SK-N-SH (cell line): Measurements from ENCODE around the gene NLRP7. TPM values are rescaled to one million over a fixed set of nuclear protein-coding genes. Genes with fewer than 3 reads are reported as not detected.
"Not testable (repeated sequence)": the region's sequence is repeated elsewhere in the genome, so short reads cannot be mapped to it uniquely, and the experiment has no call there.

Source experiments
- CTCF ChIA-PET: fragments of 300-600, 350-600 bp; formaldehyde crosslinking; extraction: SDS; loops from one replicate; lab custom pipeline; 2021; lab: Yijun Ruan, JAX
- POLR2A ChIA-PET: fragments of 350-600 bp; sonication (Branson Sonifier 250); formaldehyde crosslinking; extraction: SDS; loops from one replicate; lab custom pipeline; 2020; ENCODE audit warnings: antibody characterized with exemption, inconsistent platforms; lab: Yijun Ruan, JAX
- DNase-seq: peaks from one replicate; pipeline ENCODE4 v3.0.0; 2012
- H2AFZ ChIP-seq: fragments of 200-600 bp; sonication (generic); 2 replicates; pipeline ENCODE4 v1.8.1; 2016; ENCODE audit warnings: antibody characterized with exemption, mild to moderate bottlenecking, low read depth
- H3F3A ChIP-seq: fragments of 200-600 bp; sonication (generic); replicated peaks from 2 replicates; pipeline ENCODE3; 2016; ENCODE audit warnings: antibody characterized with exemption, mild to moderate bottlenecking; ENCODE audit not compliant: insufficient read depth
- H3K27ac ChIP-seq, 2 experiments: fragments of 200-500 bp in 1 of 2; fragments of 200-600 bp in 1 of 2; sonication (Bioruptor generic) in 1 of 2; sonication (generic), shearing (Covaris generic) in 1 of 2; 2 replicates each; pipeline versions ENCODE4 v1.5.1 to v1.6.1; 2014 to 2016; ENCODE audit warnings: low read depth in 2 of 2, inconsistent platforms in 1 of 2, low read length in 1 of 2, mild to moderate bottlenecking in 1 of 2, mixed read lengths in 1 of 2
- H3K27me3 ChIP-seq: fragments of 200-600 bp; sonication (generic), shearing (Covaris generic); 2 replicates; pipeline ENCODE4 v1.6.1; 2016; ENCODE audit warnings: mixed run types; ENCODE audit not compliant: insufficient read depth
- H3K36me3 ChIP-seq, 2 experiments: fragments of 200-500 bp in 1 of 2; fragments of 200-600 bp in 1 of 2; sonication (Bioruptor generic) in 1 of 2; sonication (generic) in 1 of 2; replicated peaks in 1 of 2; 2 replicates each; pipeline versions ENCODE3 to v1.5.1; 2014 to 2016; ENCODE audit warnings: low read length in 1 of 2, mild to moderate bottlenecking in 1 of 2; ENCODE audit not compliant: insufficient read depth in 2 of 2, control insufficient read depth in 1 of 2
- H3K4me1 ChIP-seq, 2 experiments: fragments of 200-500 bp in 1 of 2; fragments of 200-600 bp in 1 of 2; sonication (Bioruptor generic) in 1 of 2; sonication (generic), shearing (Covaris generic) in 1 of 2; 2 replicates each; pipeline versions ENCODE4 v1.5.1 to v1.6.1; 2014 to 2016; ENCODE audit warnings: low read depth in 1 of 2, low read length in 1 of 2, mixed run types in 1 of 2; ENCODE audit not compliant: insufficient read depth in 2 of 2, control insufficient read depth in 1 of 2
- H3K4me2 ChIP-seq: fragments of 200-600 bp; sonication (generic), shearing (Covaris generic); 2 replicates; pipeline ENCODE4 v1.6.1; 2017; ENCODE audit warnings: mixed run types
- H3K4me3 ChIP-seq, 2 experiments: fragments of 200-500 bp in 1 of 2; fragments of 200-600 bp in 1 of 2; sonication (Bioruptor generic) in 1 of 2; sonication (generic), shearing (Covaris generic) in 1 of 2; 2 replicates each; pipeline versions ENCODE4 v1.5.1 to v1.8.1; 2014 to 2016; ENCODE audit warnings: low read depth in 2 of 2, inconsistent platforms in 1 of 2, low read length in 1 of 2, mild to moderate bottlenecking in 1 of 2, mixed read lengths in 1 of 2, moderate library complexity in 1 of 2
- H3K79me2 ChIP-seq: fragments of 200-600 bp; sonication (generic); 2 replicates; pipeline ENCODE4 v1.8.1; 2017; ENCODE audit warnings: mild to moderate bottlenecking; ENCODE audit not compliant: insufficient read depth
- H3K9ac ChIP-seq: fragments of 200-600 bp; sonication (generic); 2 replicates; pipeline ENCODE4 v1.6.1; 2017; ENCODE audit warnings: mixed run types
- H3K9me2 ChIP-seq: fragments of 200-600 bp; sonication (generic); 2 replicates; pipeline ENCODE4 v1.6.1; 2017; ENCODE audit warnings: mixed run types
- H3K9me3 ChIP-seq: fragments of 200-600 bp; sonication (generic); 2 replicates; pipeline ENCODE4 v1.6.1; 2017; ENCODE audit warnings: mixed run types, mild to moderate bottlenecking, moderate library complexity
- H4K20me1 ChIP-seq: fragments of 200-600 bp; sonication (generic); 2 replicates; pipeline ENCODE4 v1.6.1; 2017; ENCODE audit warnings: mild to moderate bottlenecking, mixed run types; ENCODE audit not compliant: insufficient read depth
- PBX3 ChIP-seq: IDR thresholded peaks from 2 replicates; pipeline ENCODE4; 2012
- WGBS: methylation state at CpG from one replicate; pipeline ENCODE4 v1.1.6; 2017; ENCODE audit warnings: low lambda C conversion rate; 5-methylcytosine and 5-hydroxymethylcytosine counted together
- polyA plus RNA-seq, 3 experiments: library from polyadenylated mRNA; depleted of rRNA; stranded (reverse); fragments of >200 nt; gene quantifications; 2 replicates each; pipeline ENCODE4 v1.2.3, GENCODE V29; 2012
- TF ChIP-seq, protein P1 (sequence below): IDR thresholded peaks from 2 replicates; pipeline ENCODE4 v1.4.0; 2012; ENCODE audit warnings: low read depth, borderline replicate concordance

Gene NLRP7
- polyA plus RNA-seq, 1 of the 3 experiments (the other 2 are of a cell fraction): not detected

- DNase-seq, POLR2A ChIA-PET, H3K4me1 ChIP-seq, H4K20me1 ChIP-seq, H3K79me2 ChIP-seq, H3K27ac ChIP-seq, H2AFZ ChIP-seq, H3K4me3 ChIP-seq, H3K4me2 ChIP-seq, H3K9ac ChIP-seq, H3K9me3 ChIP-seq, H3F3A ChIP-seq, CTCF ChIA-PET, H3K36me3 ChIP-seq, H3K9me2 ChIP-seq: not testable (repeated sequence)
- WGBS: 3% methylated on average over 9 of the region's 9 CpGs
- H3K27me3 ChIP-seq: peaks cover 27% of the 10 kb centered on the region; the same call in 1 of the 2 replicates
Observed at GRCh38 chr19:54899646-54900045, 47.7 kb downstream of the NLRP7 start.

- H4K20me1 ChIP-seq, H3K9me2 ChIP-seq, H3K27ac ChIP-seq, H3K9ac ChIP-seq, H3K4me1 ChIP-seq, H3K9me3 ChIP-seq, POLR2A ChIA-PET, H3K36me3 ChIP-seq, H3K4me3 ChIP-seq, H3K79me2 ChIP-seq, DNase-seq, H3K4me2 ChIP-seq, H2AFZ ChIP-seq, H3F3A ChIP-seq: not testable (repeated sequence)
- WGBS: 8% methylated on average over 7 of the region's 7 CpGs
- CTCF ChIA-PET: interaction anchor here (0.9 kb wide), 1 partner anchor 18 kb away, joined by 3 read pairs; no protein-coding TSS in a partner anchor
- peaks cover 30% of the 10 kb centered on the region; the same call in 1 of the 2 replicates for H3K27me3 ChIP-seq
Observed at GRCh38 chr19:54898685-54899084, 48.6 kb downstream of the NLRP7 start.

- WGBS: 14% methylated on average over 2 of the region's 2 CpGs
- Histone ChIP-seq H3K27me3 (peaks cover 52% of the 10 kb centered on the region), H3F3A (no peaks in the 10 kb centered on the region), H4K20me1 (no peaks in the 10 kb centered on the region), H3K4me3 (no peak overlapping the region), H3K9me2 (no peaks in the 10 kb centered on the region), H3K36me3 (no peaks in the 10 kb centered on the region), H3K9ac (no peak overlapping the region), H3K4me1 (no peaks in the 10 kb centered on the region), H3K9me3 (no peaks in the 10 kb centered on the region), H3K4me2 (no peak overlapping the region), H2AFZ (no peak overlapping the region), H3K79me2 (no peaks in the 10 kb centered on the region), H3K27ac (no peak overlapping the region)
- CTCF ChIA-PET: interaction anchor here (1.3 kb wide), 1 partner anchor 15 kb away, joined by 3 read pairs; no protein-coding TSS in a partner anchor
- no peak for DNase-seq
- no peak for TF ChIP-seq PBX3
- TF ChIP-seq, protein P1, sequence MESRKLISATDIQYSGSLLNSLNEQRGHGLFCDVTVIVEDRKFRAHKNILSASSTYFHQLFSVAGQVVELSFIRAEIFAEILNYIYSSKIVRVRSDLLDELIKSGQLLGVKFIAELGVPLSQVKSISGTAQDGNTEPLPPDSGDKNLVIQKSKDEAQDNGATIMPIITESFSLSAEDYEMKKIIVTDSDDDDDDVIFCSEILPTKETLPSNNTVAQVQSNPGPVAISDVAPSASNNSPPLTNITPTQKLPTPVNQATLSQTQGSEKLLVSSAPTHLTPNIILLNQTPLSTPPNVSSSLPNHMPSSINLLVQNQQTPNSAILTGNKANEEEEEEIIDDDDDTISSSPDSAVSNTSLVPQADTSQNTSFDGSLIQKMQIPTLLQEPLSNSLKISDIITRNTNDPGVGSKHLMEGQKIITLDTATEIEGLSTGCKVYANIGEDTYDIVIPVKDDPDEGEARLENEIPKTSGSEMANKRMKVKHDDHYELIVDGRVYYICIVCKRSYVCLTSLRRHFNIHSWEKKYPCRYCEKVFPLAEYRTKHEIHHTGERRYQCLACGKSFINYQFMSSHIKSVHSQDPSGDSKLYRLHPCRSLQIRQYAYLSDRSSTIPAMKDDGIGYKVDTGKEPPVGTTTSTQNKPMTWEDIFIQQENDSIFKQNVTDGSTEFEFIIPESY: no peak
- POLR2A ChIA-PET: no interaction called here
Observed at GRCh38 chr19:54896036-54896435, 51.3 kb downstream of the NLRP7 start.

- H2AFZ ChIP-seq, H3F3A ChIP-seq, H3K9me2 ChIP-seq, H3K4me3 ChIP-seq, H4K20me1 ChIP-seq, H3K4me2 ChIP-seq, H3K9me3 ChIP-seq, DNase-seq, H3K27ac ChIP-seq, H3K4me1 ChIP-seq, CTCF ChIA-PET, H3K36me3 ChIP-seq, H3K9ac ChIP-seq, H3K79me2 ChIP-seq, POLR2A ChIA-PET: not testable (repeated sequence)
- 19% methylated on average over 16 of the region's 16 CpGs for WGBS
- H3K27me3 ChIP-seq: peaks cover 46% of the 10 kb centered on the region
Observed at GRCh38 chr19:54894106-54894505, 53.2 kb downstream of the NLRP7 start.
